ENCODE data around the gene AURKB. TPM values are rescaled to one million over a fixed set of nuclear protein-coding genes. Genes with fewer than 3 reads are reported as not detected.

Gene AURKB
- total and polyA plus RNA-seq, 2 of the 13 experiments (the other 11 are each of a cell fraction or from before 2014, with no cell fraction given), result 29.5 to 75.3 TPM

GRCh38 chr17:8248751-8249607 is 38.6 kb upstream of the AURKB start, which contains the start of gene PFAS (continued):
- TF ChIP-seq ZNF264 (CRISPR knock-in tag; IDR thresholded peaks at IDR 0.05), result no peak
- no peak for TF ChIP-seq SRSF9 (IDR thresholded peaks at IDR 0.05; ENCODE audit: borderline replicate concordance, insufficient read depth, low read depth, low read length, poor library complexity, severe bottlenecking)
- no peak for TF ChIP-seq STAT5B (CRISPR knock-in tag; IDR thresholded peaks at IDR 0.05)
- no peak for TF ChIP-seq HMGXB3 (CRISPR knock-in tag; IDR thresholded peaks at IDR 0.05; ENCODE audit: borderline replicate concordance)
- no peak for TF ChIP-seq IKZF1 (IDR thresholded peaks at IDR 0.05)
- TF ChIP-seq KAT7 (CRISPR knock-in tag; IDR thresholded peaks at IDR 0.05; ENCODE audit: borderline replicate concordance), result no peak
- no peak for TF ChIP-seq ZNF660 (CRISPR knock-in tag; IDR thresholded peaks at IDR 0.05; ENCODE audit: borderline replicate concordance, low read depth)
- no peak for TF ChIP-seq SOX13 (IDR thresholded peaks at IDR 0.05)
- TF ChIP-seq SOX13 (CRISPR knock-in tag; conservative IDR thresholded peaks at IDR 0.05 in 1 of 2, IDR thresholded peaks at IDR 0.05 in 1 of 2), result no peak
- peak; percentile 65; the same call in 1 of the 2 replicates for TF ChIP-seq CEBPB (IDR thresholded peaks at IDR 0.05; ENCODE audit: borderline replicate concordance, low read depth, low read length)
- no peak for TF ChIP-seq BORCS8-MEF2B (CRISPR knock-in tag; IDR thresholded peaks at IDR 0.05)
- TF ChIP-seq ZNF282 (IDR thresholded peaks at IDR 0.05; ENCODE audit: partially characterized antibody), result no peak
- TF ChIP-seq ZMYM3 (CRISPR knock-in tag; IDR thresholded peaks at IDR 0.05), result peak; percentile 2; the same call in 1 of the 2 replicates
- peak; percentile 71; the same call in 1 of the 2 replicates for TF ChIP-seq AKAP8 (CRISPR knock-in tag; IDR thresholded peaks at IDR 0.05)
- TF ChIP-seq ZNF552 (CRISPR knock-in tag; IDR thresholded peaks at IDR 0.05; ENCODE audit: borderline replicate concordance), result peak; percentile 21
- peak; percentile 92 for TF ChIP-seq ARNTL (CRISPR knock-in tag; IDR thresholded peaks at IDR 0.05)
- TF ChIP-seq ZNF232 (CRISPR knock-in tag; IDR thresholded peaks at IDR 0.05; ENCODE audit: borderline replicate concordance), result peak; percentile 21; the same call in 1 of the 2 replicates
- TF ChIP-seq, protein P1, sequence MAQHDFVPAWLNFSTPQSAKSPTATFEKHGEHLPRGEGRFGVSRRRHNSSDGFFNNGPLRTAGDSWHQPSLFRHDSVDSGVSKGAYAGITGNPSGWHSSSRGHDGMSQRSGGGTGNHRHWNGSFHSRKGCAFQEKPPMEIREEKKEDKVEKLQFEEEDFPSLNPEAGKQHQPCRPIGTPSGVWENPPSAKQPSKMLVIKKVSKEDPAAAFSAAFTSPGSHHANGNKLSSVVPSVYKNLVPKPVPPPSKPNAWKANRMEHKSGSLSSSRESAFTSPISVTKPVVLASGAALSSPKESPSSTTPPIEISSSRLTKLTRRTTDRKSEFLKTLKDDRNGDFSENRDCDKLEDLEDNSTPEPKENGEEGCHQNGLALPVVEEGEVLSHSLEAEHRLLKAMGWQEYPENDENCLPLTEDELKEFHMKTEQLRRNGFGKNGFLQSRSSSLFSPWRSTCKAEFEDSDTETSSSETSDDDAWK (CRISPR knock-in tag; IDR thresholded peaks at IDR 0.05), result no peak
- TF ChIP-seq PAX8 (CRISPR knock-in tag; IDR thresholded peaks at IDR 0.05; ENCODE audit: borderline replicate concordance), result no peak
- TF ChIP-seq AHR (CRISPR knock-in tag; IDR thresholded peaks at IDR 0.05), result no peak; the same call in none of the 2 replicates
- no peak for TF ChIP-seq ZNF784 (CRISPR knock-in tag; IDR thresholded peaks at IDR 0.05; ENCODE audit: borderline replicate concordance)
- TF ChIP-seq ZNF629 (CRISPR knock-in tag; conservative IDR thresholded peaks at IDR 0.05), result peak; percentile 48; the same call in 1 of the 2 replicates
- TF ChIP-seq ZFAT (CRISPR knock-in tag; conservative IDR thresholded peaks at IDR 0.05), result peak; percentile 97

Measured in HepG2 (cell line).